Measurements from ENCODE around the gene ITGB2.

DNA sequence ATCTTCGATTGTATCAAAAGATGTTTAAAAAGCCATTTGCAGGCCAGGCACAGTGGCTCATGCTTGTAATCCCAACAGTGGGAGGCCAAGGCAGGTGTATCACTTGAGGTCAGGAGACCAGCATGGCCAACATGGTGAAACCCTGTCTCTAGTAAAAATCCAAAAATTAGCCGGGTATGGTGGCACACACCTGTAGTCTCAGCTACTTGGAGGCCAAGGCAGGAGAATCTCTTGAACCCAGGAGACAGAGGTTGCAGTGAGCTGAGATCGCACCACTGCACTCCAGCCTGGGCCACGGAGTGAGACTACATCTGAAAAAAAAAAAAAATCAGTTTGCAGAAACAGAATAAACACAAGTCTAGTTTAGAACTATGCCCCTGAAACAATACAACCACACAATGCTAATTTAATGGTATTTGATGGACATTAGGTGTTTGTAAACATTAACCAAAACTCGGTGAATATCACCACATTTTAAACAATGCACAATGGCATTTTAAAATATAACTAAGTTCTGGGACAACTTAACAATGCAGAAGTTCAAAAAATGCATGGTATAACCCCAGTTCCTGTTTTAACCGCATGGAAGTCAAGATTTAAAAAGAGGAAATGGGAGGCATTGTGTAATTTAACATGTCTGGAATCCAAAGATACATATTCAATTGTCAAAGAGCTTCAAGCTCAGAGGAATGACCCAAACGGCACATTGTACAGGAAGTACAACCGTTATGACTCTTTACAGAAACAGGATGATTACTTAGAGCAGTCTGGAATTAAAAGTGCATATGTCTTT, 40.1 kb downstream of the ITGB2 start:
- TF ChIP-seq, protein P1, sequence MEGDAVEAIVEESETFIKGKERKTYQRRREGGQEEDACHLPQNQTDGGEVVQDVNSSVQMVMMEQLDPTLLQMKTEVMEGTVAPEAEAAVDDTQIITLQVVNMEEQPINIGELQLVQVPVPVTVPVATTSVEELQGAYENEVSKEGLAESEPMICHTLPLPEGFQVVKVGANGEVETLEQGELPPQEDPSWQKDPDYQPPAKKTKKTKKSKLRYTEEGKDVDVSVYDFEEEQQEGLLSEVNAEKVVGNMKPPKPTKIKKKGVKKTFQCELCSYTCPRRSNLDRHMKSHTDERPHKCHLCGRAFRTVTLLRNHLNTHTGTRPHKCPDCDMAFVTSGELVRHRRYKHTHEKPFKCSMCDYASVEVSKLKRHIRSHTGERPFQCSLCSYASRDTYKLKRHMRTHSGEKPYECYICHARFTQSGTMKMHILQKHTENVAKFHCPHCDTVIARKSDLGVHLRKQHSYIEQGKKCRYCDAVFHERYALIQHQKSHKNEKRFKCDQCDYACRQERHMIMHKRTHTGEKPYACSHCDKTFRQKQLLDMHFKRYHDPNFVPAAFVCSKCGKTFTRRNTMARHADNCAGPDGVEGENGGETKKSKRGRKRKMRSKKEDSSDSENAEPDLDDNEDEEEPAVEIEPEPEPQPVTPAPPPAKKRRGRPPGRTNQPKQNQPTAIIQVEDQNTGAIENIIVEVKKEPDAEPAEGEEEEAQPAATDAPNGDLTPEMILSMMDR (conservative IDR thresholded peaks at IDR 0.05; ENCODE audit: low read length): no peak
- no peak for TF ChIP-seq EZH2phosphoT487 (IDR thresholded peaks at IDR 0.05; ENCODE audit: borderline replicate concordance)

Measured in Loucy (cell line).